ENCODE measurements around the gene HRH3. TPM values are rescaled to one million over a fixed set of nuclear protein-coding genes. Genes with fewer than 3 reads are reported as not detected.

HRH3 gene
- total RNA-seq, 1 experiment from 2014 or later, result not detected

DNA sequence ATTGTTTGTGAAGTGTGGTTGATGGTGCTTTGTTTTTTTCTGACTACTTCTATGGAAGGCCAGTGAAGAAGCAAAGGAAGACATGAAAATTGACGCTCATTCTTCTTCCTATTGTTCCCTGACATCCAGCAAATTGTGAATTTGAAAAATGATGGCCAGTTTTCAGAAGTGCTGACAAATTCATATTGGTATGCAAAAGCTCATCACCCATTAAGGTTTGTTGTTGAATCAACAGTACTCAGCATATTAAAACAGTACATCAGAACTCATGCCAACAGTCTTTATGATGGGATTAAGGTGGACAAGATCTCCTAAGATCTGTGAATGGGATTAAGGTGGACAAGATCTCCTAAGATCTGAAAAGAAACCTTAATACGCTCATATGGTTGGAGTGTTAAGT is 38.3 kb downstream of the HRH3 start:
- POLR2A ChIA-PET, result interaction anchor here (0.8 to 1.8 kb wide), 7 partner anchors 9 to 205 kb away, joined by 3 to 6 read pairs (median 5); partner anchors contain the start of gene RPS21
- peak overlapping the region; percentile 99 for H3K27ac Mint-ChIP-seq (ENCODE audit: low read depth, unreplicated experiment)
- no peaks in the 10 kb centered on the region for H3K27me3 Mint-ChIP-seq (ENCODE audit: insufficient read depth, unreplicated experiment)
- H3K9me3 Mint-ChIP-seq (ENCODE audit: unreplicated experiment), result no peaks in the 10 kb centered on the region
- no peak for TF ChIP-seq CTCF (IDR thresholded peaks at IDR 0.05; ENCODE audit: unreplicated experiment)
- H3K4me1 Mint-ChIP-seq (ENCODE audit: insufficient read depth, unreplicated experiment), result peaks cover 10% of the 10 kb centered on the region
- peaks cover 27% of the 10 kb centered on the region for H3K36me3 Mint-ChIP-seq (ENCODE audit: insufficient read depth, unreplicated experiment)
- no TSS peak for BruUV-seq (replicated peaks)
- CTCF ChIA-PET, result interaction anchor here (1.6 kb wide), 1 partner anchor 171 kb away, joined by 4 read pairs; no protein-coding TSS in a partner anchor
- intact Hi-C loops (cut with micrococcal nuclease), result no loop called here
- peak overlapping the region; percentile 95 for H3K4me3 Mint-ChIP-seq (ENCODE audit: unreplicated experiment)
- no peak for DNase-seq (ENCODE audit: unreplicated experiment)

DNA sequence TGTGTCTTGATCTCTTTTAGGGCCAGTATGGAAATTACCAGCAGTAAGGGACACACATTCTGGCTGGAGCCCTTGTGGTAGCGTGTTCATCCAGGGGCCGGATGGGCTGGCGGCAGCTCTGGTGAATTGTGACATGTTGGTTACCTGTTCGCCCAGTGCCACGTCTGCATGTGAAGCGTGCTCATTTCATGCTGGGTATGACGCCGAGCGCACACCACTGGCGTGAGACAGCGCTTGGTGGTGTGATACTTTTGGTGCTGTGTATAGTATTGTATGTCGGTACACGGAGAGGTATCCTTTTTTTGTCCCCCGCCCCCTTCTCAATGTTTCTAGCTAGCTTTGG is 40.9 kb downstream of the HRH3 start:
- ChIA-PET POLR2A (no interaction called here), CTCF (interaction anchor here (0.7 kb wide), 1 partner anchor 112 kb away, joined by 3 read pairs; no protein-coding TSS in a partner anchor)
- Mint-ChIP-seq H3K27ac (ENCODE audit: low read depth, unreplicated experiment) (no peak overlapping the region), H3K36me3 (ENCODE audit: insufficient read depth, unreplicated experiment) (peaks cover 38% of the 10 kb centered on the region), H3K27me3 (ENCODE audit: insufficient read depth, unreplicated experiment) (no peaks in the 10 kb centered on the region), H3K4me1 (ENCODE audit: insufficient read depth, unreplicated experiment) (peaks cover 1% of the 10 kb centered on the region), H3K4me3 (ENCODE audit: unreplicated experiment) (no peak overlapping the region), H3K9me3 (ENCODE audit: unreplicated experiment) (no peaks in the 10 kb centered on the region)
- TF ChIP-seq CTCF (IDR thresholded peaks at IDR 0.05; ENCODE audit: unreplicated experiment), result no peak
- no TSS peak for BruUV-seq (replicated peaks)
- DNase-seq (ENCODE audit: unreplicated experiment), result no peak
- intact Hi-C loops (cut with micrococcal nuclease), result no loop called here

DNA sequence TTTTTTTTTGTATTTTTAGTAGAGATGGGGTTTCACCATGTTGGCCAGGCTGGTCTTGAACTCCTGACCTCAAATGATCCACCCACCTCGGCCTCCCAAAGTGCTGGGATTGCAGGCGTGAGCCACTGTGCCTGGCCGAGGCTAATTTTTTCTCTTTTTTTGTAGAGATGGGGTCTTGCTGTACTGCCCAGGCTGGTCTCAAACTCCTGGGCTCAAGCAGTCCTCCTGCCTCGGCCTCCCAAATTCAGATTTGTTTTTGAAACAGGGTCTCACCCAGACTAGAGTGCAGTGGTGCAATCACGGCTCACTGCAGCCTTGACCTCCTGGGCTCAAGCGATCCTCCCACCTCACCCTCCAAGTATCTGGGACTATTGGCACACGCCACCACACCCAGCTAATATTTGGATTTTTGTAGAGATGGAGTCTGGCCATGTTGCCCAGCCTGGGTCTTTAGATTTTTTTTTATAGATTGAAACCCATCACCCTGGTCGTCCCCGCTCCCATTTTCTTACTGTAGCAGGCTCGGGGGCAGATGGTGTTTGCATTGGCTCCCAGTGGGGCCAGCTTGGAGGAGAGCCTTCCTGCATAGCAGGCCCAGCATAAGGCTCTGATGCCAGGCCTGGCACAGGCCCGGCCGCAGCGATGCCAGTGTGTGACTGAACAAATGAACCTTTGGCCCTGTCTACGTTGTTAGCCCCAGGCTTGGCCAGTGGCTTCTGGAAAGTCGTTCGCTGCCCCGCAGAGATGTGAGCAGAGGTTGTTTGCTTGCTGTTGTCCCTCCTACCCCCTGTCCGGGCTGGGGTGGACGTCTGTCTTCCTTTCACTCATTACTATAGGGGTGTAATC is 41.5 kb downstream of the HRH3 start:
- Mint-ChIP-seq H3K27me3 (ENCODE audit: insufficient read depth, unreplicated experiment) (no peaks in the 10 kb centered on the region), H3K27ac (ENCODE audit: low read depth, unreplicated experiment) (no peak overlapping the region), H3K4me1 (ENCODE audit: insufficient read depth, unreplicated experiment) (no peaks in the 10 kb centered on the region), H3K4me3 (ENCODE audit: unreplicated experiment) (no peak overlapping the region), H3K9me3 (ENCODE audit: unreplicated experiment) (no peaks in the 10 kb centered on the region), H3K36me3 (ENCODE audit: insufficient read depth, unreplicated experiment) (peaks cover 40% of the 10 kb centered on the region)
- BruUV-seq (replicated peaks), result no TSS peak
- intact Hi-C loops (cut with micrococcal nuclease), result no loop called here
- ChIA-PET POLR2A (no interaction called here), CTCF (no interaction called here)
- no peak for TF ChIP-seq CTCF (IDR thresholded peaks at IDR 0.05; ENCODE audit: unreplicated experiment)
- no peak for DNase-seq (ENCODE audit: unreplicated experiment)

DNA sequence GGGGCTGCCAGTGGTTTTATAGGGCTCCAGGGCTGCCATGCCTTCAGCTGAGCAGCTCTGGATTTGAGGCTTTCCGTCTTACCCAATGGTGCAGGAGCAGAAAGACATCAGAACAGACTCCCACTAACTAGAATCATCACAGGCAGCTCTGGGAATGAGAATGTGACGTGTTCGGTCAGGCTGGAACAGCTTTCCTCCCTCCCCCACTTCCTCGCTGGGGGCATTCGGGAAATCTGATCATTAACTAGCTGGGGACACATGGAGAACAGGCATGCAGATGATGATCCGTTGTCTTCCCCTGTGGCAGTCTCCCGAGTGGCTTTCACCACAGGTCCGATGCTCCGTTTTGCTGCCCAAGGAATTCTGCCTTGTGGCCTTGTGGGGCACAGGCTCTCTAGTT is 42.8 kb downstream of the HRH3 start:
- intact Hi-C loops (cut with micrococcal nuclease), result no loop called here
- ChIA-PET POLR2A (interaction anchor here (0.8 to 1.0 kb wide), 3 partner anchors 10 to 111 kb away, joined by 3 to 4 read pairs (median 3); partner anchors contain the start of genes PSMA7 and SS18L1), CTCF (interaction anchor here (0.5 to 0.6 kb wide), 4 partner anchors 21 to 208 kb away, joined by 3 to 5 read pairs (median 3); no protein-coding TSS in a partner anchor)
- no peak overlapping the region for H3K4me3 Mint-ChIP-seq (ENCODE audit: unreplicated experiment)
- no peak for TF ChIP-seq CTCF (IDR thresholded peaks at IDR 0.05; ENCODE audit: unreplicated experiment)
- no peaks in the 10 kb centered on the region for H3K9me3 Mint-ChIP-seq (ENCODE audit: unreplicated experiment)
- peaks cover 39% of the 10 kb centered on the region for H3K36me3 Mint-ChIP-seq (ENCODE audit: insufficient read depth, unreplicated experiment)
- no peaks in the 10 kb centered on the region for H3K4me1 Mint-ChIP-seq (ENCODE audit: insufficient read depth, unreplicated experiment)
- no TSS peak for BruUV-seq (replicated peaks)
- DNase-seq (ENCODE audit: unreplicated experiment), result no peak
- H3K27ac Mint-ChIP-seq (ENCODE audit: low read depth, unreplicated experiment), result no peak overlapping the region
- no peaks in the 10 kb centered on the region for H3K27me3 Mint-ChIP-seq (ENCODE audit: insufficient read depth, unreplicated experiment)
